HK-2 (cell line): ENCODE data around the gene ANKRD39.

ENCODE experiments used
- DNase-seq: peaks from one replicate; pipeline ENCODE4 v3.0.0-alpha.2; 2018; ENCODE audit not compliant: unreplicated experiment

The ANKRD39 gene

DNA sequence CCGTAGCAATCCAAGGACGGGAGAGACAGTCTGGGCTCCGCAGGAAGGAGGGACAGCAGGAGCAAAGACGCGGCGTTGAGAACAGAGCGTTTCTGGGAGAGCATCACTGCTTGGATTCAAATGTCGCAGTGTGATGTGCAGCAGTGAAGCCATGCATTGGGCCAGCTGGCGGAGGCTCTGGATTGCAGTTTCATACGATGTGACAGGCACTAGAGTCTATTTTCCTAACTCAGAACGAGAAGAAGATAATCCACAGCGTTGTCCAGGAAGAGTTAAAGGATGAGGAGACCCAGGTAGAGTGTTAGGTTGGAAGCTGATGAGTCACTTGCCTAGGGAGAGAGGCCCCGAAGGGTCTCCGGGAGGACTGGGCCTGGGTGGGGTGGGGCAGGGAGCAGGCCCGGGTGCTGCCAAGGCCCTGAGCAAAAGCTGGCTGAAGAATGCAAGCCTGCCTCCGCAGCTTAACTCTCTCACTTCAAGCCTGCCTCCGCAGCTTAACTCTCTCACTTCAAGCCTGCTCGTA, 29.7 kb upstream of the ANKRD39 start:
- no peak for DNase-seq

GRCh38 chr2:96885432-96886347, 27.9 kb upstream of the ANKRD39 start:
- DNase-seq: no peak

- DNase-seq: no peak
Observed at GRCh38 chr2:96884299-96885094, 26.7 kb upstream of the ANKRD39 start.

DNA sequence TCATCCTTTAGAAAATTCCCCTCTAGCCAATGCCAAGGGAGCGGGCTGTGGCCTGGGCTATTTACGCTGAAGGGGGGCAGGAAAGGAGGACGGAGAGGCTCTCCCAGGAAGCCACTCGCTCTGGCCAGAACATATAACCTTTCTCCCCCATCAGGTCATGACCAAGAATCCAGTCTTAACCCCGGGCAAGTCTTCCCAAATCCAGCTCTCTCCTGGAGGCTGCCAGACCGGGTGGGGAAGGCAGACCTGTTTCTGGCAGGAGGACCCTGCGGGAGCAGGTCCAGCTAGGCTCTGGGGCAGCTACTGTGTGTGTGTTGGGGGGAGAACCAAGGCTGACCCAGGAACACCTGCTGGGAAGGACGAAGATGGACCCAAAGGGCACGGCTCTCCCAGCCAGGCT, 25.5 kb upstream of the ANKRD39 start:
- no peak for DNase-seq

- DNase-seq: no peak
Observed at GRCh38 chr2:96882906-96883305, 25.1 kb upstream of the ANKRD39 start.

DNA sequence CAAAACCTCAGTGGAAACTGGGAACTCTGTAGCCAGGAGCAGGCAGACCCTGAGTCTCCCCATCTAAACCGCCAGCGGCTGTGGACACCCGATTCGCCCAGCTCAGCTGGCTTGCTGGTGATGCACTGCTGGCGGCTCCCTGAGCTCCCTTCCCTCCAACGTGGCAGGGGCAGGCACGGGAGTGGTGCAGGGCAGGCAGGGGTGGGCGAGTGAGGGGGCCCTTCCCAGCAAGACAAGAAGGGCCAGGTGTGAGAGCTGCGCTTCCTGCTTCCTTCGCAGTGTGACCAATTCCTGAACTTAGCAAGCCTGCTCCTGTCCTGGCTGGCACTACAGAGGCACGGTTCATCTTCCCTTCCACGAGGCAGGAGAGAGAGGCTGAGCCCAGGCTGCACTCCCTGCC, 24.4 kb upstream of the ANKRD39 start:
- DNase-seq: no peak

- no peak for DNase-seq
Observed at GRCh38 chr2:96881349-96882195, 23.8 kb upstream of the ANKRD39 start.

GRCh38 chr2:96880891-96881273, 23.1 kb upstream of the ANKRD39 start:
- no peak for DNase-seq

- DNase-seq: no peak
Observed at GRCh38 chr2:96879545-96880040, 21.8 kb upstream of the ANKRD39 start.

- no peak for DNase-seq
Observed at GRCh38 chr2:96878796-96879544, 21.2 kb upstream of the ANKRD39 start.

GRCh38 chr2:96878171-96878570, 20.4 kb upstream of the ANKRD39 start:
- DNase-seq: no peak

- DNase-seq: no peak
Observed at GRCh38 chr2:96877631-96878092, 19.8 kb upstream of the ANKRD39 start.

GRCh38 chr2:96877042-96877451, 19.2 kb upstream of the ANKRD39 start:
- DNase-seq: no peak

DNA sequence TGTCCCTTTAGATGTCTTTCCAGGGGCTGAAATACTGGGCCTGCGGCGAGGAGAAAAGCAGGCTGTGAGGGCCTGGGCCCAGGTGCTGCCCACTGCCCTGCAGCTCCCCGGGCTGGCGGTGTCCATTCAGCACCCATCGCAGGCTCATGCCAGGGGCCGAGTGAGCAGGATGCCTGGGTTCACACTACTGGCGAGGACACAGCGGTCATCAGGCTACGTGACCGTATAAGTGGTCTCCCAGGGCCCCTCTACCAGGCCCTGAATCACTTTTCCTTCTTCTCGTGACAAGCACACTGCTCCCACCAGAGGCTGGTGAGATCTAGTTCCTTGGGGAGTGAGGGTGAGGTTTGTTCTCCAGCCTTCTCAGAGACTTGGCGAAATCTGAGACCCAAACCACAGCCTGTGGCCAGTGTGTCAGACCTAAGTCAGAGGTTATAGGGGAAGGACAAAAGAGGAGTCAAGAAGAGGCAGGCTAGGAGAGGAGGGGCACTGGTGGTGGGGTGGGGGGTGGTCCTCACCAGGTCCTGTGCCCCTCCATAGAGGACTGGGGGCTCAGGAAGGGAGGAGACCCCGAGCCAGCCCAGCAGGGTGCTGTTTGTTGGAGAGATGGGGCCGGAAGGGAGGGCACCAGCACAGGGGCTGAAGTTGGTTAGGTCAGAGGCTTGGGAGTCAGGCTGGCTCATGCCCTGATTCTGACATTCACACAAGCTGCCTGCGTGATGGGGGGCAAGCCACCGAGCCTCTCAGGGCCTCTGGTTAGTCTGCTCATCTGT, 18.6 kb upstream of the ANKRD39 start:
- no peak for DNase-seq

DNA sequence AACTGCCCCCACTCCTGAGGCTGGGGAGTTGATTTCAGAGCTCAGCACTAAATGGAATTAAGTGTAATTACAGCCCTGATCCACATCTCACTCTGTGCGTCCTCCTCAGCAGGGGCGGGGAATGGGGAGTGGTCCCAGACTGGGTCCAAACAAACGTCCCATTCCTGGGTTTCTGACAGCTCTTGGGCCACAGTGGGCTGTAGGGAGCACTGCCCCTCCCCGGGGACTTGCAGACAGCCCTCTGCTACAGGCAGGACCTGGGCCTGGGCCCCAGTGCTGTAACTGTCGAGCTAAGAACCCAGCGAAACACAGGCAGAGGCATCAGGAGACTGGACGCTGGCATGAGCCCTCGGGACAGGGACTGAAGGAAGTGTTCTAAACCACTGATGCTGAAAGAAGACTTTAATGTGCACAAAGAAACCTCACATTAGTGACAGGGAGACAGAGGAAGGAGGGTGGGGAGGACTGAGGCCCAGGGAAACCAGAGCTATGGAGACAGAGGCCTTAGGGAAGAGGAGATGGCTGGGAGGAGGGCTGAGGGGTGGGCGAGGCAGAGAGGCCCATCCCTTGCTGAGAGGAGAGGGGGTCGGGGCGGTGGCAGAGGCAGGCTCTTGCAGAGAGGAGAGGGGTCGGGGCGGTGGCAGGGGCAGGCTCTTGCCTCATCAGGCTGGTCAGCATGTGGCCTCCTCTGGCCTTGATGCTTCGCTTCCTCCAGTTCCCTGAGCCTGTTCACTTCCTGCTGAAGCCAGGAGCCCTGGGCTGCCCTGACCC, 17.9 kb upstream of the ANKRD39 start:
- DNase-seq: no peak

GRCh38 chr2:96874198-96874831, 16.5 kb upstream of the ANKRD39 start:
- DNase-seq: no peak

- DNase-seq: no peak
Observed at GRCh38 chr2:96873651-96874096, 15.9 kb upstream of the ANKRD39 start.

DNA sequence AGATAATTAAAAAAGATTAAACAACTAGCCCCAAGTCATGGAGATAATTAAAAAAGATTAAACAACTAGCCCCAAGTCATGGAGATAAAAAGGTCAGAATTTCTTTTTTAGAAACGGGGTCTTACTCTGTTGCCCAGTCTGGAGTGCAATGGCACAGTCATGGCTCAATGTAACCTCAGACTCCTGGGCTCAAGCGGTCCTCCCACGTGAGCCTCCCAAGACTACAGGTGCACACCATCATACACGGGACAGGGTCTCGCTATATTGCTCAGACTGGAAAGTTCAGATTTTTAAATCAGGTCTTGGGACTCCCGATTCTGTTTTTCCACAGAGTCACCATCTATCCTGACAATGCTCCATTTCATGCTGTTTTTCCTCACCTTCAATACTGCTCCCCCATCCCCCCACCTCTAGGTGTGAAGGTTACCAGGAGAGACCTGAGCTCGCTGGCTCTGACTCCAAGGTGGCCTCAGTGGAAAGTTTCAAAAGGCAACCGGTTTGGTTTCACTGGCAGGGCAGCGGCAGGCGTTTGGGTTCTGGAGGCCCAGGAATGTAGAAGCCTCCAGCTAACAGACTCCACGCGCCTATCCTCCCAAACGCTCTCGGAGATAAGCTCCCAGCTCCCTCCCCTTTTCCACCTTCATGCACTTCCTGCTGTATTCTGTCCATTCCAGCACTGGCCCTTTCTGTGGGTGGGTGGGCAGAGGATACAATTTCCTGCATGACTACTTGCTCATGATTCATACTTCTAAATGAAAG, 15.0 kb upstream of the ANKRD39 start:
- DNase-seq: no peak
